Panc1 (cell line): Measurements from ENCODE around the gene NAT16. TPM values are rescaled to one million over a fixed set of nuclear protein-coding genes. Genes with fewer than 3 reads are reported as not detected.
A peak's percentile ranks its signal among the peaks of the same experiment; 100 is the strongest.

Experiments used
- ATAC-seq: fragments of 200-7000 bp; cut with Tn5 transposase; 2 replicates; pipeline ENCODE4 v1.9.1; 2020; ENCODE audit warnings: mild to moderate bottlenecking, moderate library complexity
- BruUV-seq: library from RNA; stranded (reverse); fragments of 400-500 nt; replicated peaks from 2 replicates; lab custom pipeline; 2021; lab: Mats Ljungman, UMichigan
- CTCF ChIA-PET: fragments of 300-600 bp; sonication (Branson Sonifier 250); formaldehyde crosslinking; loops from one replicate; lab custom pipeline; 2022; ENCODE audit warnings: antibody characterized with exemption; lab: Charles Lee
- POLR2A ChIA-PET: fragments of 300-600 bp; sonication (Branson Sonifier 250); formaldehyde crosslinking; loops from one replicate; lab custom pipeline; 2022; ENCODE audit warnings: antibody characterized with exemption; lab: Charles Lee
- DNase-seq: peaks from one replicate; pipeline ENCODE4 v3.0.0-alpha.2; 2010; ENCODE audit warnings: low read depth, low spot score
- H3K27ac ChIP-seq: 2 replicates; pipeline ENCODE4 v1.5.1; 2011; ENCODE audit warnings: mild to moderate bottlenecking, low read length, inconsistent platforms
- H3K27me3 ChIP-seq: fragments of 200-500 bp; sonication (Bioruptor generic); 2 replicates; pipeline ENCODE4 v1.6.0; 2014; ENCODE audit warnings: low read length, inconsistent platforms; ENCODE audit not compliant: control insufficient read depth, insufficient read depth
- H3K36me3 ChIP-seq: fragments of 200-500 bp; sonication (Bioruptor generic); 2 replicates; pipeline ENCODE4 v1.5.1; 2014; ENCODE audit warnings: inconsistent platforms, mild to moderate bottlenecking, low read length, moderate library complexity; ENCODE audit not compliant: control insufficient read depth, insufficient read depth
- H3K4me1 ChIP-seq: 2 replicates; pipeline ENCODE4 v1.5.1; 2011; ENCODE audit warnings: inconsistent platforms, mild to moderate bottlenecking, low read length, moderate library complexity; ENCODE audit not compliant: control insufficient read depth, insufficient read depth
- H3K4me3 ChIP-seq, 2 experiments: 2 replicates each; pipeline ENCODE4 v1.5.1; 2011 to 2012; ENCODE audit warnings: low read depth in 2 of 2, low read length in 2 of 2, mild to moderate bottlenecking in 2 of 2, inconsistent platforms in 1 of 2, moderate library complexity in 1 of 2
- H3K9me3 ChIP-seq: fragments of 200-500 bp; sonication (Bioruptor generic); 2 replicates; pipeline ENCODE4 v1.5.1; 2014; ENCODE audit warnings: low read depth, mild to moderate bottlenecking, inconsistent platforms, low read length, moderate library complexity; ENCODE audit not compliant: control insufficient read depth, insufficient read depth
- POLR2AphosphoS5 ChIP-seq: IDR thresholded peaks from 2 replicates; pipeline ENCODE4 v1.6.1; 2012; ENCODE audit warnings: mild to moderate bottlenecking, low read depth, low read length, moderate library complexity
- SIN3A ChIP-seq: IDR thresholded peaks from 2 replicates; pipeline ENCODE4 v1.6.1; 2012; ENCODE audit warnings: low read depth, mild to moderate bottlenecking, low read length, moderate library complexity, borderline replicate concordance; ENCODE audit not compliant: insufficient read depth
- TCF7L2 ChIP-seq: IDR thresholded peaks from 2 replicates; pipeline ENCODE4 v1.6.1; 2011; ENCODE audit warnings: mild to moderate bottlenecking, low read depth, low read length, inconsistent platforms
- in situ Hi-C: cut with HindIII; loops from 2 replicates; pipeline ENCODE4 v1.10.0; 2016; ENCODE audit warnings: low sequenced_read_pairs, low pct_unique_long_range_greater_than_20kb
- intact Hi-C: fragments of 100-400 bp; cut with micrococcal nuclease; formaldehyde crosslinking; loops from one replicate; pipeline ENCODE4 v1.10.0; 2022; ENCODE audit not compliant: unreplicated experiment
- total RNA-seq: library from RNA; stranded (reverse); gene quantifications from one replicate; pipeline ENCODE4 v1.2.1, GENCODE V29; 2021; ENCODE audit not compliant: unreplicated experiment
- TF ChIP-seq, protein P1 (sequence below), 2 experiments: IDR thresholded peaks; 2 replicates each; pipeline ENCODE4 v1.6.1; 2011 to 2012; ENCODE audit warnings: low read depth in 2 of 2, control low read depth in 1 of 2, low read length in 1 of 2, mild to moderate bottlenecking in 1 of 2, moderate library complexity in 1 of 2; ENCODE audit not compliant: insufficient read depth in 1 of 2
- TF ChIP-seq, protein P2 (sequence below): fragments of 450-650 bp; IDR thresholded peaks from 2 replicates; pipeline ENCODE4 v1.5.1; 2017; ENCODE audit warnings: mild to moderate bottlenecking

The NAT16 gene
- total RNA-seq, 1 experiment from 2014 or later, result 0.15 TPM

GRCh38 chr7:101167645-101168411 lies 12.3 kb downstream of the NAT16 start:
- no peak overlapping the region for H3K4me3 ChIP-seq
- ChIA-PET CTCF (no interaction called here), POLR2A (interaction anchor here (0.7 kb wide), 1 partner anchor 8 kb away, joined by 5 read pairs; no protein-coding TSS in a partner anchor)
- H3K36me3 ChIP-seq, result no peaks in the 10 kb centered on the region
- no peak overlapping the region for H3K27ac ChIP-seq
- peaks cover 16% of the 10 kb centered on the region for H3K27me3 ChIP-seq
- intact Hi-C loops, result no loop called here
- ATAC-seq (no peak), DNase-seq (no peak)
- no peaks in the 10 kb centered on the region for H3K9me3 ChIP-seq
- in situ Hi-C loops, result no loop called here
- no peak for TF ChIP-seq TCF7L2
- TF ChIP-seq, protein P1, sequence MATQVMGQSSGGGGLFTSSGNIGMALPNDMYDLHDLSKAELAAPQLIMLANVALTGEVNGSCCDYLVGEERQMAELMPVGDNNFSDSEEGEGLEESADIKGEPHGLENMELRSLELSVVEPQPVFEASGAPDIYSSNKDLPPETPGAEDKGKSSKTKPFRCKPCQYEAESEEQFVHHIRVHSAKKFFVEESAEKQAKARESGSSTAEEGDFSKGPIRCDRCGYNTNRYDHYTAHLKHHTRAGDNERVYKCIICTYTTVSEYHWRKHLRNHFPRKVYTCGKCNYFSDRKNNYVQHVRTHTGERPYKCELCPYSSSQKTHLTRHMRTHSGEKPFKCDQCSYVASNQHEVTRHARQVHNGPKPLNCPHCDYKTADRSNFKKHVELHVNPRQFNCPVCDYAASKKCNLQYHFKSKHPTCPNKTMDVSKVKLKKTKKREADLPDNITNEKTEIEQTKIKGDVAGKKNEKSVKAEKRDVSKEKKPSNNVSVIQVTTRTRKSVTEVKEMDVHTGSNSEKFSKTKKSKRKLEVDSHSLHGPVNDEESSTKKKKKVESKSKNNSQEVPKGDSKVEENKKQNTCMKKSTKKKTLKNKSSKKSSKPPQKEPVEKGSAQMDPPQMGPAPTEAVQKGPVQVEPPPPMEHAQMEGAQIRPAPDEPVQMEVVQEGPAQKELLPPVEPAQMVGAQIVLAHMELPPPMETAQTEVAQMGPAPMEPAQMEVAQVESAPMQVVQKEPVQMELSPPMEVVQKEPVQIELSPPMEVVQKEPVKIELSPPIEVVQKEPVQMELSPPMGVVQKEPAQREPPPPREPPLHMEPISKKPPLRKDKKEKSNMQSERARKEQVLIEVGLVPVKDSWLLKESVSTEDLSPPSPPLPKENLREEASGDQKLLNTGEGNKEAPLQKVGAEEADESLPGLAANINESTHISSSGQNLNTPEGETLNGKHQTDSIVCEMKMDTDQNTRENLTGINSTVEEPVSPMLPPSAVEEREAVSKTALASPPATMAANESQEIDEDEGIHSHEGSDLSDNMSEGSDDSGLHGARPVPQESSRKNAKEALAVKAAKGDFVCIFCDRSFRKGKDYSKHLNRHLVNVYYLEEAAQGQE (IDR thresholded peaks at IDR 0.05; ENCODE audit: insufficient read depth in 1 of 2, low read depth in 2 of 2, low read length in 1 of 2), result no peak
- no peak for TF ChIP-seq POLR2AphosphoS5
- TF ChIP-seq, protein P2, sequence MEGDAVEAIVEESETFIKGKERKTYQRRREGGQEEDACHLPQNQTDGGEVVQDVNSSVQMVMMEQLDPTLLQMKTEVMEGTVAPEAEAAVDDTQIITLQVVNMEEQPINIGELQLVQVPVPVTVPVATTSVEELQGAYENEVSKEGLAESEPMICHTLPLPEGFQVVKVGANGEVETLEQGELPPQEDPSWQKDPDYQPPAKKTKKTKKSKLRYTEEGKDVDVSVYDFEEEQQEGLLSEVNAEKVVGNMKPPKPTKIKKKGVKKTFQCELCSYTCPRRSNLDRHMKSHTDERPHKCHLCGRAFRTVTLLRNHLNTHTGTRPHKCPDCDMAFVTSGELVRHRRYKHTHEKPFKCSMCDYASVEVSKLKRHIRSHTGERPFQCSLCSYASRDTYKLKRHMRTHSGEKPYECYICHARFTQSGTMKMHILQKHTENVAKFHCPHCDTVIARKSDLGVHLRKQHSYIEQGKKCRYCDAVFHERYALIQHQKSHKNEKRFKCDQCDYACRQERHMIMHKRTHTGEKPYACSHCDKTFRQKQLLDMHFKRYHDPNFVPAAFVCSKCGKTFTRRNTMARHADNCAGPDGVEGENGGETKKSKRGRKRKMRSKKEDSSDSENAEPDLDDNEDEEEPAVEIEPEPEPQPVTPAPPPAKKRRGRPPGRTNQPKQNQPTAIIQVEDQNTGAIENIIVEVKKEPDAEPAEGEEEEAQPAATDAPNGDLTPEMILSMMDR, result no peak
- no peak for TF ChIP-seq SIN3A
- no TSS peak for BruUV-seq
- H3K4me1 ChIP-seq, result peaks cover 43% of the 10 kb centered on the region

DNA sequence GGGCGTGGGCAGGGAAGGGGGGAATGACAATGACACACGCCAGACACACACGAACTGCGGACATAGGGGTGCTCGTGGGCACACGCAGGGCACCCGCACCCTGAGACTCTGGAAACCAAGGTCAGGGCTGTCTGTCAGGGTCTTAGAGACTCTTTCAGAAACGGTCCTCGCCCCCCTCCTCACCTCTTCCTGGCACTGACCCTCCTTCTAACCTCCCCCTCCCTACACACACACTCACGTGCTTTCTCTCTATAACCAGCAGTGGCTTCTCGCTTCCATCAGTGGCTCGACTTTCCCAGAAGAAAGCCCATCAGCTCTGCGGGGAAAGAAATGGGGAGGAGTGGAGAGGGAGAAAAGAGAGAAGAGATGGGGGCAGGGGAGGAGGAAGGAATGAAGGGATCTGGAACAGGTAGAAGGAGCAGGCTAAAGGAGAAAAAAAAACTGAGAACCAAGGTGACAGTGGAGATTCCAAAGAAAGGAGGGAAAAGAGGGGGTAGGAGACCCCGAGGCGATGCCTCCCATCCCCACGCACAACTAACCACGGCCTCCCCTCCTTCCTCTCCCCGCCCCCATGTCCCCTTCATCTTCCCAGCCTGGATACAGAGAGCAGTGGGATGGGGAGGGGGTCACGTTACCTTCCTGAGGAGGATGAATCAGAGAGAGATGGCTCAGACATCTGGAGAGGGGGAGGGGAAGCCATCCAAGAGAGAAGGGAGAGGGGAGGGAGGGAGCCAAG lies 13.0 kb downstream of the NAT16 start:
- Histone ChIP-seq H3K36me3 (no peaks in the 10 kb centered on the region), H3K9me3 (no peaks in the 10 kb centered on the region), H3K4me1 (peaks cover 46% of the 10 kb centered on the region), H3K4me3 (peak overlapping the region in 1 of 2 experiments; percentile 33; a peak in 2 of 4 replicates), H3K27ac (no peak overlapping the region), H3K27me3 (peaks cover 16% of the 10 kb centered on the region)
- POLR2A ChIA-PET, result no interaction called here
- in situ Hi-C loops, result no loop called here
- intact Hi-C loops, result no loop called here
- no peak for DNase-seq
- BruUV-seq, result no TSS peak
- TF ChIP-seq, protein P1 (IDR thresholded peaks at IDR 0.05; ENCODE audit: insufficient read depth in 1 of 2, low read depth in 2 of 2, low read length in 1 of 2), result 0 out of 4 replicates have a peak, but pooled peaks of 1 of the 2 experiments have one; percentile 12
- TF ChIP-seq TCF7L2, result no peak
- CTCF ChIA-PET, result no interaction called here
- no peak for ATAC-seq
